ENCODE measurements around the gene WASHC4.
"Not testable (repeated sequence)": the region's sequence is repeated elsewhere in the genome, so short reads cannot be mapped to it uniquely, and the experiment has no call there.

Gene WASHC4

GRCh38 chr12:105091476-105092206, 15.9 kb upstream of the WASHC4 start:
- H3K27ac ChIP-seq = peak overlapping the region; percentile 0
- DNase-seq (ENCODE audit: low read depth, low spot score) = no peak

- H3K27ac ChIP-seq = peak overlapping the region; percentile 0
- DNase-seq (ENCODE audit: low read depth, low spot score) = no peak
Observed at GRCh38 chr12:105092336-105092735, 15.2 kb upstream of the WASHC4 start.

- not testable (repeated sequence) for DNase-seq (ENCODE audit: low read depth, low spot score); H3K27ac ChIP-seq
Observed at GRCh38 chr12:105095338-105095737, 12.2 kb upstream of the WASHC4 start.

GRCh38 chr12:105099356-105099755, 8.2 kb upstream of the WASHC4 start:
- no peak for DNase-seq (ENCODE audit: low read depth, low spot score)
- no peak overlapping the region for H3K27ac ChIP-seq

- DNase-seq (ENCODE audit: low read depth, low spot score) = no peak
- no peak overlapping the region for H3K27ac ChIP-seq
Observed at GRCh38 chr12:105100207-105100985, 7.1 kb upstream of the WASHC4 start.

GRCh38 chr12:105100998-105101397, 6.5 kb upstream of the WASHC4 start:
- DNase-seq (ENCODE audit: low read depth, low spot score) = no peak
- H3K27ac ChIP-seq = no peak overlapping the region

GRCh38 chr12:105102673-105103072, 4.9 kb upstream of the WASHC4 start:
- H3K27ac ChIP-seq = no peak overlapping the region
- DNase-seq (ENCODE audit: low read depth, low spot score) = no peak

GRCh38 chr12:105104762-105105161, 2.8 kb upstream of the WASHC4 start:
- no peak overlapping the region for H3K27ac ChIP-seq
- no peak for DNase-seq (ENCODE audit: low read depth, low spot score)

GRCh38 chr12:105106621-105107020, 910 bp upstream of the WASHC4 start:
- H3K27ac ChIP-seq = peak overlapping the region; percentile 87
- no peak for DNase-seq (ENCODE audit: low read depth, low spot score)

- no peak for DNase-seq (ENCODE audit: low read depth, low spot score)
- peak overlapping the region; percentile 87 for H3K27ac ChIP-seq
Observed at GRCh38 chr12:105107171-105107493, 399 bp upstream of the WASHC4 start.

GRCh38 chr12:105109465-105110212, 2.1 kb downstream of the WASHC4 start:
- DNase-seq (ENCODE audit: low read depth, low spot score) = no peak
- H3K27ac ChIP-seq = peak overlapping the region; percentile 87

GRCh38 chr12:105110851-105111250, 3.3 kb downstream of the WASHC4 start:
- no peak overlapping the region for H3K27ac ChIP-seq

GRCh38 chr12:105113094-105113493, 5.6 kb downstream of the WASHC4 start:
- no peak for DNase-seq (ENCODE audit: low read depth, low spot score)
- no peak overlapping the region for H3K27ac ChIP-seq

More at GRCh38 chr12:105110851-105111250, 3.3 kb downstream of the WASHC4 start:
- DNase-seq (ENCODE audit: low read depth, low spot score) = no peak

- H3K27ac ChIP-seq = no peak overlapping the region
- no peak for DNase-seq (ENCODE audit: low read depth, low spot score)
Observed at GRCh38 chr12:105116969-105117368, 9.4 kb downstream of the WASHC4 start.

GRCh38 chr12:105120551-105120950, 13.0 kb downstream of the WASHC4 start:
- no peak for DNase-seq (ENCODE audit: low read depth, low spot score)
- no peak overlapping the region for H3K27ac ChIP-seq

GRCh38 chr12:105138248-105138647, 30.7 kb downstream of the WASHC4 start:
- H3K27ac ChIP-seq = no peak overlapping the region
- DNase-seq (ENCODE audit: low read depth, low spot score) = no peak

GRCh38 chr12:105141320-105141922, 33.9 kb downstream of the WASHC4 start:
- no peak for DNase-seq (ENCODE audit: low read depth, low spot score)

GRCh38 chr12:105142259-105142658, 34.7 kb downstream of the WASHC4 start:
- no peak overlapping the region for H3K27ac ChIP-seq
- no peak for DNase-seq (ENCODE audit: low read depth, low spot score)

More at GRCh38 chr12:105141320-105141922, 33.9 kb downstream of the WASHC4 start:
- H3K27ac ChIP-seq = no peak overlapping the region

- no peak for DNase-seq (ENCODE audit: low read depth, low spot score)
Observed at GRCh38 chr12:105156260-105156659, 48.7 kb downstream of the WASHC4 start.

GRCh38 chr12:105157606-105158005, 50.1 kb downstream of the WASHC4 start:
- no peak for DNase-seq (ENCODE audit: low read depth, low spot score)
- H3K27ac ChIP-seq = no peak overlapping the region

More at GRCh38 chr12:105156260-105156659, 48.7 kb downstream of the WASHC4 start:
- no peak overlapping the region for H3K27ac ChIP-seq

All from epithelial cell of prostate (primary cell).